Cardiac muscle cell (in vitro differentiated cells and primary cell): ENCODE results near the gene ROS1. TPM values are rescaled to one million over a fixed set of nuclear protein-coding genes. Genes with fewer than 3 reads are reported as not detected.
"Not testable (repeated sequence)": the region's sequence is repeated elsewhere in the genome, so short reads cannot be mapped to it uniquely, and the experiment has no call there.

Experiments
- DNase-seq, 2 donors: peaks; one replicate each; pipeline versions ENCODE4 v3.0.0 to v3.0.0-alpha.2; 2010 to 2017; ENCODE audit warnings: low read depth in 1 of 2, low spot score in 1 of 2
- H3K27ac ChIP-seq: fragments of 200-600 bp; sonication (generic); 2 replicates; pipeline ENCODE4 v1.5.1; 2016
- H3K27me3 ChIP-seq: fragments of 200-600 bp; sonication (generic); 2 replicates; pipeline ENCODE4 v1.6.0; 2016; ENCODE audit warnings: control low read depth
- H3K36me3 ChIP-seq: fragments of 200-600 bp; sonication (generic); 2 replicates; pipeline ENCODE4 v1.5.1; 2016; ENCODE audit warnings: control low read depth
- H3K4me1 ChIP-seq: fragments of 200-600 bp; sonication (generic); 2 replicates; pipeline ENCODE4 v1.8.1; 2017; ENCODE audit warnings: low read depth, mild to moderate bottlenecking, mixed run types
- H3K4me3 ChIP-seq: fragments of 200-600 bp; sonication (generic); 2 replicates; pipeline ENCODE4 v1.5.1; 2016; ENCODE audit warnings: mild to moderate bottlenecking
- H3K9me3 ChIP-seq: fragments of 200-600 bp; sonication (generic); 2 replicates; pipeline ENCODE4 v1.5.1; 2017; ENCODE audit warnings: low read depth, mild to moderate bottlenecking, control low read depth
- polyA plus RNA-seq: library from polyadenylated mRNA; unstranded; fragments of >200 nt; fragmentation: Nextera tagmentation; extraction: Ambion mirVana; gene quantifications from 2 replicates; pipeline ENCODE4 v1.2.1, GENCODE V29; 2016
- total RNA-seq: library from RNA; depleted of rRNA; stranded (reverse); fragments of >200 nt; gene quantifications from 2 replicates; pipeline ENCODE4 v1.2.3, GENCODE V29; 2016
- TF ChIP-seq, protein P1 (sequence below): IDR thresholded peaks from 2 replicates; pipeline ENCODE4 v1.5.1; 2012; ENCODE audit warnings: low read depth, mild to moderate bottlenecking, low read length

The ROS1 gene
- total and polyA plus RNA-seq, 2 experiments from 2014 or later: not detected

DNA sequence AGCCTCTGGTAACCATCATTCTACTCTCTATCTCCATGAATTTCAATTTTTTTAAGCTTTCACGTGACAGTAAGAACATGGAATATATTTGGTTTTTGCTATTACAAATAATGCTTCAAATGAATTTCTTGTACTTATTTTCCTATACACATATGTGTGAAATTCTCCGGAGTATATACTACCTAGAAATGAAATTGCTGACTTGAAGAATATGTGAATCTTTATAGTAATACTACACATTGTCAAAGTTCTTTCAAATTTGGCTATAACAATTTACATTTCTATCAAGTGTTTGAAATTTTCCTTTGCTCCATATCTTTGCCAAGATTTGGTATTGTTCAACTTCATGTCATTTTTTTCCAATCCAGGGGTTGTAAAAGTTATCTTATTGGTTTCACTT is 172.0 kb downstream of the ROS1 start:
- H3K27ac ChIP-seq: no peak overlapping the region
- TF ChIP-seq, protein P1, sequence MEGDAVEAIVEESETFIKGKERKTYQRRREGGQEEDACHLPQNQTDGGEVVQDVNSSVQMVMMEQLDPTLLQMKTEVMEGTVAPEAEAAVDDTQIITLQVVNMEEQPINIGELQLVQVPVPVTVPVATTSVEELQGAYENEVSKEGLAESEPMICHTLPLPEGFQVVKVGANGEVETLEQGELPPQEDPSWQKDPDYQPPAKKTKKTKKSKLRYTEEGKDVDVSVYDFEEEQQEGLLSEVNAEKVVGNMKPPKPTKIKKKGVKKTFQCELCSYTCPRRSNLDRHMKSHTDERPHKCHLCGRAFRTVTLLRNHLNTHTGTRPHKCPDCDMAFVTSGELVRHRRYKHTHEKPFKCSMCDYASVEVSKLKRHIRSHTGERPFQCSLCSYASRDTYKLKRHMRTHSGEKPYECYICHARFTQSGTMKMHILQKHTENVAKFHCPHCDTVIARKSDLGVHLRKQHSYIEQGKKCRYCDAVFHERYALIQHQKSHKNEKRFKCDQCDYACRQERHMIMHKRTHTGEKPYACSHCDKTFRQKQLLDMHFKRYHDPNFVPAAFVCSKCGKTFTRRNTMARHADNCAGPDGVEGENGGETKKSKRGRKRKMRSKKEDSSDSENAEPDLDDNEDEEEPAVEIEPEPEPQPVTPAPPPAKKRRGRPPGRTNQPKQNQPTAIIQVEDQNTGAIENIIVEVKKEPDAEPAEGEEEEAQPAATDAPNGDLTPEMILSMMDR: no peak
- no peaks in the 10 kb centered on the region for H3K36me3 ChIP-seq
- H3K4me3 ChIP-seq: no peak overlapping the region
- peaks cover under 1% of the 10 kb centered on the region for H3K27me3 ChIP-seq
- no peaks in the 10 kb centered on the region for H3K4me1 ChIP-seq
- no peaks in the 10 kb centered on the region for H3K9me3 ChIP-seq
- DNase-seq: no peak

DNA sequence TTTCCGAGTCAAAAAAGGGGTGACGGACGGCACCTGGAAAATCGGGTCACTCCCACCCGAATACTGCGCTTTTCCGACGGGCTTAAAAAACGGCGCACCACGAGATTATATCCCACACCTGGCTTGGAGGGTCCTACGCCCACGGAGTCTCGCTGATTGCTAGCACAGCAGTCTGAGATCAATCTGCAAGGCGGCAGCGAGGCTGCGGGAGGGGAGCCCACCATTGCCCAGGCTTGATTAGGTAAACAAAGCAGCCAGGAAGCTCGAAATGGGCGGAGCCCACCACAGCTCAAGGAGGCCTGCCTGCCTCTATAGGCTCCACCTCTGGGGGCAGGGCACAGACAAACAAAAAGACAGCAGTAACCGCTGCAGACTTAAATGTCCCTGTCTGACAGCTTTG is 180.8 kb downstream of the ROS1 start:
- not testable (repeated sequence) for DNase-seq, H3K9me3 ChIP-seq, H3K4me1 ChIP-seq, H3K4me3 ChIP-seq, H3K36me3 ChIP-seq, H3K27me3 ChIP-seq, H3K27ac ChIP-seq

DNA sequence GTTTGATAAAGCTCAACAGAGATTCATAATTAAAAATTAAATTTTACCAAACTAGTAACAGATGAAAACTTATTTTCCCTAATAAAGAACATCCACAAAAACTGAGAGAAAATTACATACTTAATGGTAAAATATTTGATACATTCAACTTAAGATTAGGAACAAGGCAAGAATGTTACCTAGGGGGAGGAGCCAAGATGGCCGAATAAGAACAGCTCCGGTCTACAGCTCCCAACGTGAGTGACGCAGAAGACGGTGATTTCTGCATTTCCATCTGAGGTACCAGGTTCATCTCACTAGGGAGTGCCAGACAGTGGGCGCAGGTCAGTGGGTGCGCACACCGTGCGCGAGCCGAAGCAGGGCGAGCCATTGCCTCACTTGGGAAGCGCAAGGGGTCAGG is 181.2 kb downstream of the ROS1 start:
- not testable (repeated sequence) for H3K9me3 ChIP-seq, H3K4me3 ChIP-seq, H3K27ac ChIP-seq, H3K4me1 ChIP-seq, H3K27me3 ChIP-seq, H3K36me3 ChIP-seq, DNase-seq

Other genes with a start within 250 kb of the ROS1 start
- not detected in 2 replicates for gene VGLL2, start 160.4 kb downstream of the ROS1 start, total RNA-seq
- gene VGLL2, start 160.4 kb downstream of the ROS1 start, polyA plus RNA-seq: not detected in 2 replicates
- 5.6 and 16.5 TPM in 2 replicates for gene DCBLD1, start 56.7 kb upstream of the ROS1 start, total RNA-seq
- 3.5 and 14.0 TPM in 2 replicates for gene DCBLD1, start 56.7 kb upstream of the ROS1 start, polyA plus RNA-seq
- gene GOPC, start 176.6 kb upstream of the ROS1 start, total RNA-seq: 30.5 and 51.4 TPM in 2 replicates
- 27.9 and 38.2 TPM in 2 replicates for gene GOPC, start 176.6 kb upstream of the ROS1 start, polyA plus RNA-seq
- 8.1 and 10.3 TPM in 2 replicates for gene NUS1, start 249.5 kb upstream of the ROS1 start, total RNA-seq
- gene NUS1, start 249.5 kb upstream of the ROS1 start, polyA plus RNA-seq: 12.7 and 15.9 TPM in 2 replicates